ENCODE results near the gene CKS2.
"Not testable (repeated sequence)": the region's sequence is repeated elsewhere in the genome, so short reads cannot be mapped to it uniquely, and the experiment has no call there.

The CKS2 gene

GRCh38 chr9:89295400-89295799 lies 15.6 kb upstream of the CKS2 start:
- Mint-ChIP-seq H3K27ac (no peak overlapping the region), H3K36me3 (ENCODE audit: low read depth) (no peaks in the 10 kb centered on the region), H3K9me3 (peaks cover 8% of the 10 kb centered on the region), H3K4me1 (ENCODE audit: low read depth) (no peaks in the 10 kb centered on the region), H3K27me3 (peaks cover 6% of the 10 kb centered on the region), H3K4me3 (no peak overlapping the region)
- intact Hi-C loops (cut with micrococcal nuclease) = no loop called here

- H3K4me3 Mint-ChIP-seq; H3K36me3 Mint-ChIP-seq (ENCODE audit: low read depth); H3K9me3 Mint-ChIP-seq; H3K4me1 Mint-ChIP-seq (ENCODE audit: low read depth); intact Hi-C loops (cut with micrococcal nuclease); H3K27ac Mint-ChIP-seq; H3K27me3 Mint-ChIP-seq: not testable (repeated sequence)
These were observed 9.0 kb upstream of the CKS2 start for GRCh38 chr9:89301996-89302395.

- intact Hi-C loops (cut with micrococcal nuclease) = no loop called here
- H3K36me3 Mint-ChIP-seq (ENCODE audit: low read depth) = peaks cover 13% of the 10 kb centered on the region
- H3K4me3 Mint-ChIP-seq = no peak overlapping the region
- no peaks in the 10 kb centered on the region for H3K9me3 Mint-ChIP-seq
- H3K27me3 Mint-ChIP-seq = peaks cover 1% of the 10 kb centered on the region
- no peak overlapping the region for H3K27ac Mint-ChIP-seq
- H3K4me1 Mint-ChIP-seq (ENCODE audit: low read depth) = peaks cover 1% of the 10 kb centered on the region
These were observed 6.8 kb upstream of the CKS2 start for GRCh38 chr9:89304020-89304833.

GRCh38 chr9:89304834-89305188 lies 6.2 kb upstream of the CKS2 start:
- Mint-ChIP-seq H3K4me1 (ENCODE audit: low read depth) (peaks cover 7% of the 10 kb centered on the region), H3K27me3 (peaks cover 1% of the 10 kb centered on the region), H3K4me3 (no peak overlapping the region), H3K36me3 (ENCODE audit: low read depth) (peaks cover 13% of the 10 kb centered on the region), H3K9me3 (no peaks in the 10 kb centered on the region), H3K27ac (no peak overlapping the region)
- intact Hi-C loops (cut with micrococcal nuclease) = no loop called here

- Mint-ChIP-seq H3K27ac (no peak overlapping the region), H3K36me3 (ENCODE audit: low read depth) (peaks cover 21% of the 10 kb centered on the region), H3K9me3 (no peaks in the 10 kb centered on the region), H3K4me3 (no peak overlapping the region), H3K27me3 (no peaks in the 10 kb centered on the region), H3K4me1 (ENCODE audit: low read depth) (peaks cover 7% of the 10 kb centered on the region)
- intact Hi-C loops (cut with micrococcal nuclease) = no loop called here
These were observed 5.1 kb upstream of the CKS2 start for GRCh38 chr9:89305868-89306267.

DNA sequence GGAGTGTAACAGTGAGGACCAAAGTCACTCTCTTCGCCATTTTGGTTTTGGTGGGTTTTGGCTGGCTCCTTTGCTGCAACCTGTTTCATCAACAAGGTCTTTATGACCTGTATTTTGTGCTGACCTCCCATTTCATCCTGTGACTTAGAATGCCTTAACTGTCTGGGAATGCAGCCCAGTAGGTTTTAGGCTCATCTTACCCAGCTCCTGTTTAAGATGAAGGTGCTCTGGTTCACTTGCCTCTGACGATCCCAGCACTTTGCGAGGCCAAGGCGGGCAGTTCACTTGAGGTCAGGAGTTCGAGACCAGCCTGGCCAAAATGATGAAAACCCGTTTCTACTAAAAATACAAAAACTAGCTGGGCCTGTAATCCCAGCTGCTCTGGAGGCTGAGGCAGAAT lies 1.8 kb upstream of the CKS2 start:
- Mint-ChIP-seq H3K4me1 (ENCODE audit: low read depth) (peaks cover 11% of the 10 kb centered on the region), H3K27ac (peak overlapping the region; percentile 97), H3K36me3 (ENCODE audit: low read depth) (peaks cover 26% of the 10 kb centered on the region), H3K9me3 (no peaks in the 10 kb centered on the region), H3K4me3 (peak overlapping the region; percentile 90), H3K27me3 (no peaks in the 10 kb centered on the region)
- intact Hi-C loops (cut with micrococcal nuclease) = no loop called here

- Mint-ChIP-seq H3K36me3 (ENCODE audit: low read depth) (peaks cover 26% of the 10 kb centered on the region), H3K27ac (peak overlapping the region; percentile 97), H3K27me3 (no peaks in the 10 kb centered on the region), H3K4me1 (ENCODE audit: low read depth) (peaks cover 17% of the 10 kb centered on the region), H3K9me3 (no peaks in the 10 kb centered on the region), H3K4me3 (peak overlapping the region; percentile 90)
- intact Hi-C loops (cut with micrococcal nuclease) = no loop called here
These were observed 1.2 kb upstream of the CKS2 start for GRCh38 chr9:89309608-89310474.

- intact Hi-C loops (cut with micrococcal nuclease) = no loop called here
- no peaks in the 10 kb centered on the region for H3K27me3 Mint-ChIP-seq
- H3K27ac Mint-ChIP-seq = peak overlapping the region; percentile 97
- H3K4me1 Mint-ChIP-seq (ENCODE audit: low read depth) = peaks cover 17% of the 10 kb centered on the region
- peak overlapping the region; percentile 90 for H3K4me3 Mint-ChIP-seq
- peaks cover 32% of the 10 kb centered on the region for H3K36me3 Mint-ChIP-seq (ENCODE audit: low read depth)
- no peaks in the 10 kb centered on the region for H3K9me3 Mint-ChIP-seq
These were observed 589 bp downstream of the CKS2 start for GRCh38 chr9:89311346-89312221.

DNA sequence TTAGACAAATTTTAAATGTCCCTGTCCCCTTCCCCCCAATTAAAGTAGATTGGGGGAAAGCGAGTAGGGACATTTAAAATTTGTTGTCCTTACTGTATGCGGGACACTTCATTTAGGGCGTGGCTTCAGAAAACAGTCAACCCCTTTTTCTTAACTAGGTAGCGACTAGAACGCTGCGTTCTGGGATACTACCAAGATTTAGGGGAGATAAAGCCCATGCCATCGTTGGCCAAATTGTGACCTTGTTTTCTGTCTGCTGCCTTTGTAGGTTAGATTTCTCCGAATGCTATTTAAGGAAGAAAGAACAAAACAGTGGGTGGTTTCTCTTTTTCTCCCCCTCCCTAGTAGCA lies 1.2 kb downstream of the CKS2 start:
- H3K27ac Mint-ChIP-seq = peak overlapping the region; percentile 97
- H3K36me3 Mint-ChIP-seq (ENCODE audit: low read depth) = peaks cover 35% of the 10 kb centered on the region

DNA sequence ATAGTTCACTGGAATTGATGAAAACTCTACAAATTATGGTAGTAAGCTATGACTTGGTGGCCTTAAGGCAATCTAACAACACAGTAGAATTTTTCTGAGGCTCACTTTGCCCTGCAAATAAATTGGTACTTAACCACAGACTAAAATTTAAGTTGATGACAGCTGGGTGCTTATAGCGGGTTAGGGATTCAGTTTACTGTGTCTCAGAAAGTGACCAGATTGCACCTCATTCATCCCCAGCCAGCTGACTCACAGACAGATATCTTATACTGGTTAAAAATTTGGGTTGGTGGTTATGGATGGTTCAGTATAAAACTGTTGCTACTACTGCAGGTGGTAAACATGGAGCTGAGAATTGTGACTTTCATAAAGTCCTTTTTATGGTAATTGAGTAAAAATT lies 2.8 kb downstream of the CKS2 start:
- H3K27me3 Mint-ChIP-seq = no peaks in the 10 kb centered on the region
- H3K4me1 Mint-ChIP-seq (ENCODE audit: low read depth) = peaks cover 30% of the 10 kb centered on the region
- no peak overlapping the region for H3K27ac Mint-ChIP-seq
- peaks cover 39% of the 10 kb centered on the region for H3K36me3 Mint-ChIP-seq (ENCODE audit: low read depth)
- intact Hi-C loops (cut with micrococcal nuclease) = no loop called here
- no peaks in the 10 kb centered on the region for H3K9me3 Mint-ChIP-seq
- H3K4me3 Mint-ChIP-seq = no peak overlapping the region

More for the DNA sequence above, 1.2 kb downstream of the CKS2 start:
- H3K4me1 Mint-ChIP-seq (ENCODE audit: low read depth) = peaks cover 20% of the 10 kb centered on the region
- no peaks in the 10 kb centered on the region for H3K9me3 Mint-ChIP-seq
- H3K27me3 Mint-ChIP-seq = no peaks in the 10 kb centered on the region
- intact Hi-C loops (cut with micrococcal nuclease) = no loop called here
- H3K4me3 Mint-ChIP-seq = peak overlapping the region; percentile 90

GRCh38 chr9:89314955-89315354 lies 4.0 kb downstream of the CKS2 start:
- no peak overlapping the region for H3K27ac Mint-ChIP-seq
- H3K4me1 Mint-ChIP-seq (ENCODE audit: low read depth) = peaks cover 33% of the 10 kb centered on the region
- no peaks in the 10 kb centered on the region for H3K9me3 Mint-ChIP-seq
- no peaks in the 10 kb centered on the region for H3K27me3 Mint-ChIP-seq
- intact Hi-C loops (cut with micrococcal nuclease) = no loop called here
- H3K4me3 Mint-ChIP-seq = no peak overlapping the region
- H3K36me3 Mint-ChIP-seq (ENCODE audit: low read depth) = peaks cover 43% of the 10 kb centered on the region

DNA sequence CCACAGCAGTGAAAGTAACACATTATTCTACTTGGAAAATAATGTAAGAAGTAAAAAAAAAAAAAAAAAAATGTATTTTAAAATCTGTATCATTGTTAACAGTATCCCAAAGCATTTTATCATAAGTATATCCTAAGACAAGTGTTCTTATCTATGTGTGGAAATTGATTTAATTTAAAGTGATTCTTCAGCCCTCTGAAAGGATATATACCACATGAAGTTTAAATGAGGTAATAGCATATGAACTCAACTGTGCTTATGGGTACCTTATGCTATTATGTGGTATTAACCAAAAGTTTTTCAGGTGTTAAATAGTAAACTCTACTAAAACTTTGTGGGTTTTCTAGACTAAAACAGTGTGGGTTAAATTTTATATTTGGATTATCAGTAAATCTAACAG lies 4.5 kb downstream of the CKS2 start:
- H3K9me3 Mint-ChIP-seq = no peaks in the 10 kb centered on the region
- peaks cover 40% of the 10 kb centered on the region for H3K36me3 Mint-ChIP-seq (ENCODE audit: low read depth)
- H3K27me3 Mint-ChIP-seq = no peaks in the 10 kb centered on the region
- intact Hi-C loops (cut with micrococcal nuclease) = no loop called here
- H3K27ac Mint-ChIP-seq = no peak overlapping the region
- H3K4me1 Mint-ChIP-seq (ENCODE audit: low read depth) = peaks cover 34% of the 10 kb centered on the region
- H3K4me3 Mint-ChIP-seq = no peak overlapping the region

DNA sequence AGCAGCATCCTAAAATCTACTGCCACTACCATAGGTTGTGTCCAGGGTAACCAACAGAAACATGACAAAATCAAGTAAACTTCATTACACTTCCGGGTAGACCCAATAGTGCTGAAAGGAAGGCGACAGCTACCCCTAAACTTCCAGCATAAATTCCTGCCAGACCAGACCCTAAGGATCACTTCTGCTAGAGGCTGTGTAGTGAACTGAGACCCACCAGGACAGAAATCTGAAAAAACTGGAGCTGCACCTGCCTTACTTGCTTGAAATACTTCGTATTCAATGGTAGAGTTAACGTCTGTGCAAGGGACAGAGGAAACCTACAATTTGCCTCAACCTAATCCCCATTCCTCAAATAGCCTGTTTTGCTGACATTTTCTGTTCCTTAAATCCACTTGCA lies 6.3 kb downstream of the CKS2 start:
- Mint-ChIP-seq H3K36me3 (ENCODE audit: low read depth) (peaks cover 40% of the 10 kb centered on the region), H3K4me3 (peak overlapping the region; percentile 87), H3K9me3 (no peaks in the 10 kb centered on the region), H3K4me1 (ENCODE audit: low read depth) (peaks cover 40% of the 10 kb centered on the region), H3K27ac (peak overlapping the region; percentile 98), H3K27me3 (no peaks in the 10 kb centered on the region)
- intact Hi-C loops (cut with micrococcal nuclease) = no loop called here
